K562 (cell line): ENCODE data around the gene TSPOAP1. TPM values are rescaled to one million over a fixed set of nuclear protein-coding genes. Genes with fewer than 3 reads are reported as not detected.

Experiments used
- ATAC-seq: fragments of 200-7000 bp; cut with Tn5 transposase; 3 replicates; pipeline ENCODE4 v1.9.1; 2020; ENCODE audit warnings: moderate library complexity
- BruUV-seq: library from RNA; stranded (reverse); fragments of 400-500 nt; replicated peaks from 2 replicates; lab custom pipeline; 2021; lab: Mats Ljungman, UMichigan
- CTCF ChIA-PET: fragments of 300-600 bp; formaldehyde crosslinking; extraction: SDS; loops from one replicate; lab custom pipeline; 2021; ENCODE audit warnings: low intra/inter-chr PET ratio; lab: Yijun Ruan, JAX
- POLR2A ChIA-PET: fragments of 300-600, 350-650 bp; sonication (Branson Sonifier 250); formaldehyde crosslinking; extraction: SDS; loops from one replicate; lab custom pipeline; 2021; ENCODE audit warnings: antibody characterized with exemption, inconsistent platforms; lab: Yijun Ruan, JAX
- DNase-seq, 4 experiments: peaks; one replicate each; pipeline versions ENCODE4 v3.0.0 to v3.0.0-alpha.2; 2011 to 2018; ENCODE audit warnings: low spot score in 3 of 4, mixed read lengths in 3 of 4; ENCODE audit errors: extremely low read depth in 1 of 4
- FAIRE-seq: peaks from 2 replicates; lab custom pipeline; 2011; peaks lifted over from hg19 to GRCh38; lab: Jason Lieb, UNC
- H2AFZ ChIP-seq: 2 replicates; pipeline ENCODE4 v1.6.0; 2011; ENCODE audit warnings: low read depth, low read length, control low read depth, inconsistent platforms
- H3K27ac ChIP-seq: fragments of 200-600 bp; 3 replicates; pipeline ENCODE4 v1.8.0; 2011; ENCODE audit warnings: low read depth, mild to moderate bottlenecking, control low read depth, inconsistent platforms, low read length, moderate library complexity, mixed read lengths; ENCODE audit errors: extremely low read depth
- H3K27me3 ChIP-seq, 2 experiments: fragments of 300-600 bp in 1 of 2; 2 replicates in 1 of 2; 3 replicates in 1 of 2; pipeline versions ENCODE4 v1.6.0 to v1.8.0; 2011; ENCODE audit warnings: inconsistent platforms in 2 of 2, low read length in 2 of 2, mild to moderate bottlenecking in 1 of 2, mixed read lengths in 1 of 2, moderate library complexity in 1 of 2; ENCODE audit not compliant: control insufficient read depth in 2 of 2, insufficient read depth in 2 of 2
- H3K36me3 ChIP-seq: fragments of 300-600 bp; 3 replicates; pipeline ENCODE4 v1.8.0; 2011; ENCODE audit warnings: mild to moderate bottlenecking, low read length, inconsistent platforms; ENCODE audit not compliant: control insufficient read depth, insufficient read depth
- H3K4me1 ChIP-seq, 2 experiments: fragments of 200-600 bp in 1 of 2; replicated peaks in 1 of 2; 2 replicates in 1 of 2; 3 replicates in 1 of 2; pipeline versions ENCODE4 v1.5.1 to v1.8.0; 2011; ENCODE audit warnings: inconsistent platforms in 2 of 2, low read length in 2 of 2, mild to moderate bottlenecking in 1 of 2, mixed read lengths in 1 of 2, moderate library complexity in 1 of 2; ENCODE audit not compliant: control insufficient read depth in 2 of 2, insufficient read depth in 2 of 2
- H3K4me2 ChIP-seq: 2 replicates; pipeline ENCODE4 v1.6.1; 2011; ENCODE audit warnings: low read length, control low read depth, inconsistent platforms, mixed read lengths; ENCODE audit not compliant: insufficient read depth
- H3K4me3 ChIP-seq: fragments of 200-600 bp; sonication (generic), shearing (Covaris generic); 2 replicates; pipeline ENCODE4 v1.5.1; 2016; ENCODE audit warnings: control low read depth, inconsistent platforms
- H3K79me2 ChIP-seq: fragments of 200-600 bp; 3 replicates; pipeline ENCODE4 v1.8.0; 2011; ENCODE audit warnings: low read length, inconsistent platforms; ENCODE audit not compliant: control insufficient read depth, insufficient read depth
- H3K9ac ChIP-seq, 2 experiments: 2 replicates each; pipeline versions ENCODE4 v1.6.0 to v1.6.1; 2011; ENCODE audit warnings: low read depth in 2 of 2, low read length in 2 of 2, control low read depth in 1 of 2, inconsistent platforms in 1 of 2, mild to moderate bottlenecking in 1 of 2, mixed read lengths in 1 of 2; ENCODE audit not compliant: insufficient read depth in 1 of 2
- H3K9me1 ChIP-seq: one replicate; pipeline ENCODE4 v1.6.0; 2011; ENCODE audit warnings: inconsistent platforms, mild to moderate bottlenecking, low read length, moderate library complexity; ENCODE audit not compliant: control insufficient read depth, insufficient read depth
- H3K9me3 ChIP-seq: replicated peaks from 2 replicates; pipeline ENCODE4 v1.5.1; 2011; ENCODE audit warnings: low read depth, low read length, inconsistent platforms; ENCODE audit not compliant: control insufficient read depth, insufficient read depth
- H4K20me1 ChIP-seq: replicated peaks from 2 replicates; pipeline ENCODE4 v1.6.1; 2011; ENCODE audit warnings: low read length, inconsistent platforms, mixed read lengths; ENCODE audit not compliant: control insufficient read depth, insufficient read depth
- CLOCK ChIP-seq: fragments of 250-450 bp; sonication (Bioruptor Pico); IDR thresholded peaks from 2 replicates; pipeline ENCODE4 v1.4.0; 2020; ENCODE audit warnings: mild to moderate bottlenecking, moderate library complexity, borderline replicate concordance
- ETV6 ChIP-seq, 3 experiments: fragments of 150-350 bp in 1 of 3; sonication (generic) in 1 of 3; formaldehyde crosslinking in 1 of 3; IDR thresholded peaks; 2 replicates each; pipeline versions ENCODE4 v1.6.1 to v1.8.0; 2014 to 2022; ENCODE audit warnings: borderline replicate concordance in 2 of 3, low read depth in 2 of 3, antibody characterized with exemption in 1 of 3, low read length in 1 of 3, mild to moderate bottlenecking in 1 of 3, missing genetic modification reagents in 1 of 3
- HSF4 ChIP-seq: fragments of 250-450 bp; sonication (Bioruptor Pico); IDR thresholded peaks from 2 replicates; pipeline ENCODE4 v2.1.2; 2022; ENCODE audit warnings: mild to moderate bottlenecking, moderate library complexity, borderline replicate concordance
- ILK ChIP-seq: fragments of 450-650 bp; IDR thresholded peaks from 2 replicates; pipeline ENCODE4 v1.6.1; 2016; ENCODE audit warnings: missing genetic modification characterization, low read depth, mild to moderate bottlenecking, missing compliant biosample characterization, moderate library complexity, borderline replicate concordance
- NELFE ChIP-seq: IDR thresholded peaks from 2 replicates; pipeline ENCODE4 v1.6.1; 2011; ENCODE audit warnings: mild to moderate bottlenecking; ENCODE audit not compliant: insufficient read depth, insufficient read length
- NONO ChIP-seq, 2 experiments: fragments of 200-400 bp in 1 of 2; fragments of 450-650 bp in 1 of 2; formaldehyde crosslinking in 1 of 2; IDR thresholded peaks; 2 replicates each; pipeline ENCODE4 v1.6.1; 2017; ENCODE audit warnings: low read depth in 2 of 2, mild to moderate bottlenecking in 2 of 2, moderate library complexity in 2 of 2, low read length in 1 of 2
- NR0B1 ChIP-seq: fragments of 450-650 bp; IDR thresholded peaks from one replicate; pipeline ENCODE4 v1.6.1; 2018; ENCODE audit warnings: mild to moderate bottlenecking, moderate library complexity; ENCODE audit not compliant: partially characterized antibody
- NR3C1 ChIP-seq: sonication (generic); formaldehyde crosslinking; IDR thresholded peaks from 2 replicates; pipeline ENCODE4 v1.8.1; 2022; ENCODE audit warnings: missing genetic modification reagents
- PHTF2 ChIP-seq: fragments of 250-450 bp; sonication (Bioruptor Pico); IDR thresholded peaks from 2 replicates; pipeline ENCODE4 v1.5.0; 2021; ENCODE audit warnings: mild to moderate bottlenecking
- SLC30A9 ChIP-seq: fragments of 250-450 bp; sonication (Bioruptor Pico); IDR thresholded peaks from 2 replicates; pipeline ENCODE4 v1.8.0; 2022; ENCODE audit warnings: mild to moderate bottlenecking, moderate library complexity
- SMARCE1 ChIP-seq: fragments of 450-650 bp; IDR thresholded peaks from 2 replicates; pipeline ENCODE4 v1.7.1; 2016; ENCODE audit warnings: mild to moderate bottlenecking
- SPI1 ChIP-seq: IDR thresholded peaks from 2 replicates; pipeline ENCODE4 v1.6.1; 2011; ENCODE audit warnings: low read depth, low read length, control low read depth, borderline replicate concordance
- ZNF512 ChIP-seq: IDR thresholded peaks from 2 replicates; pipeline ENCODE4 v1.6.1; 2016; ENCODE audit warnings: missing genetic modification characterization, missing compliant biosample characterization
- ZNF79 ChIP-seq: fragments of 250-450 bp; sonication (Bioruptor Pico); IDR thresholded peaks from 2 replicates; pipeline ENCODE4 v1.4.0; 2020; ENCODE audit warnings: low read depth, mild to moderate bottlenecking, moderate library complexity
- ZSCAN29 ChIP-seq: fragments of 450-650 bp; IDR thresholded peaks from 2 replicates; pipeline ENCODE4 v1.6.1; 2017
- WGBS: fragments of 100-300 bp; shearing (Covaris generic); methylation state at CpG from one replicate; pipeline ENCODE4 v1.1.6; 2016; ENCODE audit warnings: low coverage, mixed read lengths; ENCODE audit not compliant: insufficient coverage; ENCODE audit errors: missing lambda C conversion rate; 5-methylcytosine and 5-hydroxymethylcytosine counted together
- in situ Hi-C: fragments of 300-500 bp; cut with MboI; formaldehyde crosslinking; loops from 4 replicates; pipeline ENCODE4 v1.15.0; 2018; ENCODE audit warnings: inconsistent platforms, mixed read lengths
- intact Hi-C: fragments of 100-400 bp; cut with micrococcal nuclease; formaldehyde crosslinking; loops from 2 replicates; pipeline ENCODE4 v1.14.2; 2022
- polyA plus RNA-seq, 8 experiments: library from polyadenylated mRNA; depleted of rRNA in 4 of 8; stranded (reverse) in 5 of 8; unstranded in 3 of 8; fragments of >200 nt; fragmentation: Nextera tagmentation in 2 of 8; fragmentation: Illumina TruSeq in 1 of 8; extraction: Ambion mirVana in 2 of 8; extraction: Trizol in 1 of 8; gene quantifications; 2 replicates each; pipeline versions ENCODE4 v1.2.1 to v1.2.3, GENCODE V29; 2011 to 2014; ENCODE audit warnings: inconsistent platforms in 1 of 8, missing spikeins in 1 of 8
- total RNA-seq, 7 experiments: library from RNA; depleted of rRNA in 6 of 7; stranded (reverse); fragments of >200 nt in 6 of 7; fragmentation: Illumina TruSeq in 2 of 7; extraction: Trizol in 2 of 7; gene quantifications; 2 replicates each; pipeline versions ENCODE4 v1.2.1 to v1.2.3, GENCODE V29; 2011 to 2021; ENCODE audit warnings: low replicate concordance in 1 of 7

The TSPOAP1 gene
- total and polyA plus RNA-seq, 9 of the 15 experiments (the other 6 are each of a cell fraction or from before 2014, with no cell fraction given): 0.87 to 3.9 (median 1.8) TPM; not detected in 2

GRCh38 chr17:58335779-58336455, 7.3 kb upstream of the TSPOAP1 start:
- POLR2A ChIA-PET: interaction anchor here (0.5 to 10.4 kb wide), 13 partner anchors 8 to 295 kb away, joined by 3 to 257 read pairs (median 5); partner anchors contain the start of gene SUPT4H1
- 0 out of 2 replicates have a peak, but pooled peaks have one; percentile 18 for TF ChIP-seq ZNF79 (CRISPR knock-in tag)
- no peak for TF ChIP-seq ILK (tag)
- TF ChIP-seq NELFE: no peak
- no peak for TF ChIP-seq NR3C1 (CRISPR knock-in tag)
- TF ChIP-seq HSF4: no peak; the same call in 1 of the 2 replicates
- TF ChIP-seq NR0B1: no peak
- peak; percentile 74; the same call in 1 of the 2 replicates for TF ChIP-seq SMARCE1
- TF ChIP-seq CLOCK (CRISPR knock-in tag): no peak
- TF ChIP-seq ZSCAN29: no peak
- no peak for TF ChIP-seq SLC30A9
- TF ChIP-seq ZNF512 (tag): no peak
- TF ChIP-seq PHTF2: no peak
- no peak for TF ChIP-seq NONO (IDR thresholded peaks at IDR 0.05; ENCODE audit: low read depth in 2 of 2, low read length in 1 of 2)
- peak; percentile 96 for TF ChIP-seq SPI1
- no peak; a peak in 1 of 4 replicates for TF ChIP-seq ETV6 (IDR thresholded peaks at IDR 0.05; ENCODE audit: borderline replicate concordance in 1 of 2, low read depth in 2 of 2, low read length in 1 of 2)
- no peak for TF ChIP-seq ETV6 (CRISPR knock-in tag; IDR thresholded peaks at IDR 0.05; ENCODE audit: borderline replicate concordance)

More at GRCh38 chr17:58335779-58336455, 7.3 kb upstream of the TSPOAP1 start:
- DNase-seq: peak in 2 of 4 experiments; percentile 76 to 89
- no TSS peak for BruUV-seq
- peak overlapping the region; percentile 72 for H2AFZ ChIP-seq
- CTCF ChIA-PET: no interaction called here
- intact Hi-C loops: loop anchor here (10.0 kb wide), 1 partner anchor 299 kb away; no protein-coding TSS in a partner anchor
- no peaks in the 10 kb centered on the region for H3K9me3 ChIP-seq
- peaks cover 14% of the 10 kb centered on the region for H3K36me3 ChIP-seq
- H3K4me1 ChIP-seq: peaks cover 58 to 75% of the 10 kb centered on the region in 2 experiments
- peak overlapping the region; percentile 90 for H3K4me2 ChIP-seq
- WGBS: 6% methylated on average over 4 of the region's 4 CpGs
- H3K4me3 ChIP-seq: peak overlapping the region; percentile 91; the same call in 1 of the 2 replicates
- no peaks in the 10 kb centered on the region for H3K9me1 ChIP-seq
- H3K27ac ChIP-seq: peak overlapping the region; percentile 99
- in situ Hi-C loops: loop anchor here (5.0 kb wide), 1 partner anchor 81 kb away; the partner anchor contains the start of gene RNF43
- H4K20me1 ChIP-seq: peaks cover 14% of the 10 kb centered on the region
- H3K9ac ChIP-seq: peak overlapping the region; percentile 96 to 100
- ATAC-seq: peak; percentile 7
- H3K79me2 ChIP-seq: peaks cover 97% of the 10 kb centered on the region
- no peaks in the 10 kb centered on the region for H3K27me3 ChIP-seq
- peak; percentile 83 for FAIRE-seq
